Caki2 (cell line): Measurements from ENCODE around the gene FBXW4. TPM values are rescaled to one million over a fixed set of nuclear protein-coding genes. Genes with fewer than 3 reads are reported as not detected.

Experiments used
- DNase-seq: peaks from one replicate; pipeline ENCODE4 v3.0.0-alpha.2; 2015; ENCODE audit warnings: low read depth
- in situ Hi-C: cut with HindIII; loops from 2 replicates; pipeline ENCODE4 v1.10.0; 2016; ENCODE audit warnings: low sequenced_read_pairs, low pct_unique_long_range_greater_than_20kb, mixed read lengths
- total RNA-seq: library from RNA; depleted of rRNA; stranded (reverse); fragments of >200 nt; shearing (Covaris generic); gene quantifications from 2 replicates; pipeline ENCODE4 v1.2.3, GENCODE V29; 2014; ENCODE audit warnings: low replicate concordance; rRNA removed

FBXW4 gene
- total RNA-seq, 1 experiment from 2014 or later = 72.0 TPM

- in situ Hi-C loops = no loop called here
Observed at GRCh38 chr10:101565370-101565900, 129.5 kb downstream of the FBXW4 start.

GRCh38 chr10:101564490-101564991, 130.4 kb downstream of the FBXW4 start:
- in situ Hi-C loops = no loop called here
- DNase-seq = no peak

More at GRCh38 chr10:101565370-101565900, 129.5 kb downstream of the FBXW4 start:
- DNase-seq = no peak

GRCh38 chr10:101563497-101564040, 131.4 kb downstream of the FBXW4 start:
- in situ Hi-C loops = no loop called here
- DNase-seq = no peak

- no peak for DNase-seq
- in situ Hi-C loops = no loop called here
Observed at GRCh38 chr10:101563007-101563406, 132.0 kb downstream of the FBXW4 start.

- in situ Hi-C loops = no loop called here
- DNase-seq = no peak
Observed at GRCh38 chr10:101562231-101562630, 132.7 kb downstream of the FBXW4 start.

- in situ Hi-C loops = no loop called here
Observed at GRCh38 chr10:101561068-101561915, 133.7 kb downstream of the FBXW4 start.

More at GRCh38 chr10:101561068-101561915, 133.7 kb downstream of the FBXW4 start:
- DNase-seq = no peak

Other genes with a start within 250 kb of the FBXW4 start
- gene POLL, start 106.9 kb downstream of the FBXW4 start, total RNA-seq = 26.4 and 32.6 TPM in 2 replicates
- 72.6 and 81.5 TPM in 2 replicates for gene DPCD, start 106.8 kb downstream of the FBXW4 start, total RNA-seq
- gene FGF8, start 80.9 kb upstream of the FBXW4 start, total RNA-seq = not detected in 2 replicates
- 73.2 and 172 TPM in 2 replicates for gene NPM3, start 88.3 kb upstream of the FBXW4 start, total RNA-seq
- 26.4 and 58.9 TPM in 2 replicates for gene OGA, start 123.3 kb upstream of the FBXW4 start, total RNA-seq
- gene KCNIP2, start 148.6 kb upstream of the FBXW4 start, total RNA-seq = 0.20 TPM in 1 of 2 replicates, not detected in the other